HFFc6 (cell line): ENCODE measurements around the gene RASSF5. TPM values are rescaled to one million over a fixed set of nuclear protein-coding genes. Genes with fewer than 3 reads are reported as not detected.

ENCODE experiments used
- DNase-seq: peaks from one replicate; pipeline ENCODE4 v3.0.0-alpha.2; 2018
- H3K27ac Mint-ChIP-seq: 2 replicates; pipeline ENCODE4 v1.8.0; 2020; ENCODE audit warnings: mild to moderate bottlenecking, mixed read lengths
- H3K27me3 Mint-ChIP-seq: 2 replicates; pipeline ENCODE4 v1.8.0; 2021; ENCODE audit warnings: mild to moderate bottlenecking, moderate library complexity, mixed read lengths; ENCODE audit not compliant: insufficient read depth
- H3K36me3 Mint-ChIP-seq: 2 replicates; pipeline ENCODE4 v1.8.0; 2021; ENCODE audit warnings: low read depth, mixed read lengths
- H3K4me1 Mint-ChIP-seq: 2 replicates; pipeline ENCODE4 v1.8.0; 2020; ENCODE audit warnings: low read depth, mixed read lengths
- H3K4me3 Mint-ChIP-seq: 2 replicates; pipeline ENCODE4 v1.8.0; 2020; ENCODE audit warnings: mild to moderate bottlenecking, moderate library complexity, mixed read lengths
- H3K9me3 Mint-ChIP-seq: 2 replicates; pipeline ENCODE4 v1.8.0; 2020; ENCODE audit warnings: mild to moderate bottlenecking, mixed read lengths
- long read RNA-seq: library from polyadenylated mRNA; unstranded; transcript quantifications from one replicate; pipeline ENCODE4 v2.0.0, GENCODE V29; 2019
- total RNA-seq, 6 experiments: library from RNA; stranded (reverse); fragmentation: NEBNext Ultra II Directional; extraction: Animal tissue kit (Norgen Biotek cat#: 25700); gene quantifications; 2 replicates in 1 of 6; 3 replicates in 5 of 6; pipeline ENCODE4 v1.2.3, GENCODE V29; 2021
- TF ChIP-seq, protein P1 (sequence below): fragments of 200-600 bp; sonication (generic); IDR thresholded peaks from 2 replicates; pipeline ENCODE4 v1.5.0; 2021; ENCODE audit warnings: antibody characterized with exemption, mild to moderate bottlenecking

The RASSF5 gene, protein sequence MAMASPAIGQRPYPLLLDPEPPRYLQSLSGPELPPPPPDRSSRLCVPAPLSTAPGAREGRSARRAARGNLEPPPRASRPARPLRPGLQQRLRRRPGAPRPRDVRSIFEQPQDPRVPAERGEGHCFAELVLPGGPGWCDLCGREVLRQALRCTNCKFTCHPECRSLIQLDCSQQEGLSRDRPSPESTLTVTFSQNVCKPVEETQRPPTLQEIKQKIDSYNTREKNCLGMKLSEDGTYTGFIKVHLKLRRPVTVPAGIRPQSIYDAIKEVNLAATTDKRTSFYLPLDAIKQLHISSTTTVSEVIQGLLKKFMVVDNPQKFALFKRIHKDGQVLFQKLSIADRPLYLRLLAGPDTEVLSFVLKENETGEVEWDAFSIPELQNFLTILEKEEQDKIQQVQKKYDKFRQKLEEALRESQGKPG
- total RNA-seq: 1 to 10 TPM in 2 of 6 experiments, under 1 TPM in 4; 0.52 to 1.1 (median 0.82) TPM
- long read RNA-seq: 0 reads

DNA sequence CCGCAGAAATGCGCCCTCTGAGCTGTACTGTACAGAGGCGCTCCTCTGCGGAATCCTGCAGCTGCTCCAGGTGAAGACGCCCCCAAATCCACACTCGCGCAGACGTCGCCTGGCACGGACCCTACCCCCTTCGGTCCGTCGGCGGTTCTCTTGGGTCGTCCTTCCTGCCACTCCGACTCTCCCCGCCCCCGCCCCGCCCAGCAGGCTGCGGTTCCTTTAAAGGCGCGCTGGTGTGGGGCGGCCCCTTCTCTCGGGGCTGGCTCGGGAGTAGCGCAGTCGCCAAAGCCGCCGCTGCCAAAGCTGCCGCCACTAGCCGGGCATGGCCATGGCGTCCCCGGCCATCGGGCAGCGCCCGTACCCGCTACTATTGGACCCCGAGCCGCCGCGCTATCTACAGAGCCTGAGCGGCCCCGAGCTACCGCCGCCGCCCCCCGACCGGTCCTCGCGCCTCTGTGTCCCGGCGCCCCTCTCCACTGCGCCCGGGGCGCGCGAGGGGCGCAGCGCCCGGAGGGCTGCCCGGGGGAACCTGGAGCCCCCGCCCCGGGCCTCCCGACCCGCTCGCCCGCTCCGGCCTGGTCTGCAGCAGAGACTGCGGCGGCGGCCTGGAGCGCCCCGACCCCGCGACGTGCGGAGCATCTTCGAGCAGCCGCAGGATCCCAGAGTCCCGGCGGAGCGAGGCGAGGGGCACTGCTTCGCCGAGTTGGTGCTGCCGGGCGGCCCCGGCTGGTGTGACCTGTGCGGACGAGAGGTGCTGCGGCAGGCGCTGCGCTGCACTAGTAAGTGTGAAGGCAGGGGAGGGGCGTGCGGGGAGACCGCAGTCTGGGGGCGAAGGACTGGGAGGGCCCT is at the start of gene RASSF5:
TSS of gene RASSF5 (plus strand) at position 248 of the 846 bp plus-strand sequence. CDS start at position 320, 72 bp downstream.
- DNase-seq: peak; percentile 41

DNA sequence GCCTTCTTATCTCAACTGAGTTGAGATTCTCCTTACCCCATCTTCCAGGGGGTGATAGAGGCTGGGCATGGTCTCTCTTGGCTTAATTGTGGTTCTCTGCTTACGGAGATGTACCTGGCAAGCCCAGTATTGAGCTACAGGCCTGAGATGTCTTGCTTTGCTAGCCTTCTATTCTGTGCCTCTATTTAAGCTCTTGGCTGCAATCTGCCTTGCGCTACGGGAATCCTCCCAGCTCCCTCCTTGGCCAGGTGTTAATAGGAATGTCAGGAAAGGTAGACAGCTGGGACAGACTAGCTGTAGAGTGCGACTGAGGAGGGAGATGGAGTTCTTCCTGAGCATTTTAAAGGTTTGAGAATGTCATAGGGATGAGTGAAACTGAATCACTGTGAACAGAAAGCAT is 47.6 kb upstream of the RASSF5 start:
- DNase-seq: no peak
- Mint-ChIP-seq H3K27ac (no peak overlapping the region), H3K27me3 (peaks cover 6% of the 10 kb centered on the region), H3K4me1 (peaks cover 56% of the 10 kb centered on the region), H3K36me3 (peaks cover 44% of the 10 kb centered on the region), H3K9me3 (no peaks in the 10 kb centered on the region), H3K4me3 (no peak overlapping the region; the same call in 1 of the 2 replicates)
- TF ChIP-seq, protein P1, sequence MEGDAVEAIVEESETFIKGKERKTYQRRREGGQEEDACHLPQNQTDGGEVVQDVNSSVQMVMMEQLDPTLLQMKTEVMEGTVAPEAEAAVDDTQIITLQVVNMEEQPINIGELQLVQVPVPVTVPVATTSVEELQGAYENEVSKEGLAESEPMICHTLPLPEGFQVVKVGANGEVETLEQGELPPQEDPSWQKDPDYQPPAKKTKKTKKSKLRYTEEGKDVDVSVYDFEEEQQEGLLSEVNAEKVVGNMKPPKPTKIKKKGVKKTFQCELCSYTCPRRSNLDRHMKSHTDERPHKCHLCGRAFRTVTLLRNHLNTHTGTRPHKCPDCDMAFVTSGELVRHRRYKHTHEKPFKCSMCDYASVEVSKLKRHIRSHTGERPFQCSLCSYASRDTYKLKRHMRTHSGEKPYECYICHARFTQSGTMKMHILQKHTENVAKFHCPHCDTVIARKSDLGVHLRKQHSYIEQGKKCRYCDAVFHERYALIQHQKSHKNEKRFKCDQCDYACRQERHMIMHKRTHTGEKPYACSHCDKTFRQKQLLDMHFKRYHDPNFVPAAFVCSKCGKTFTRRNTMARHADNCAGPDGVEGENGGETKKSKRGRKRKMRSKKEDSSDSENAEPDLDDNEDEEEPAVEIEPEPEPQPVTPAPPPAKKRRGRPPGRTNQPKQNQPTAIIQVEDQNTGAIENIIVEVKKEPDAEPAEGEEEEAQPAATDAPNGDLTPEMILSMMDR: no peak

More for the DNA sequence above, at the start of gene RASSF5:
- Mint-ChIP-seq H3K9me3 (no peaks in the 10 kb centered on the region), H3K27me3 (peaks cover 5% of the 10 kb centered on the region), H3K36me3 (no peaks in the 10 kb centered on the region), H3K27ac (no peak within 1 kb of the TSS), H3K4me3 (peak within 1 kb of the TSS; percentile 74), H3K4me1 (peaks cover 59% of the 10 kb centered on the region)
- TF ChIP-seq, protein P1: no peak

DNA sequence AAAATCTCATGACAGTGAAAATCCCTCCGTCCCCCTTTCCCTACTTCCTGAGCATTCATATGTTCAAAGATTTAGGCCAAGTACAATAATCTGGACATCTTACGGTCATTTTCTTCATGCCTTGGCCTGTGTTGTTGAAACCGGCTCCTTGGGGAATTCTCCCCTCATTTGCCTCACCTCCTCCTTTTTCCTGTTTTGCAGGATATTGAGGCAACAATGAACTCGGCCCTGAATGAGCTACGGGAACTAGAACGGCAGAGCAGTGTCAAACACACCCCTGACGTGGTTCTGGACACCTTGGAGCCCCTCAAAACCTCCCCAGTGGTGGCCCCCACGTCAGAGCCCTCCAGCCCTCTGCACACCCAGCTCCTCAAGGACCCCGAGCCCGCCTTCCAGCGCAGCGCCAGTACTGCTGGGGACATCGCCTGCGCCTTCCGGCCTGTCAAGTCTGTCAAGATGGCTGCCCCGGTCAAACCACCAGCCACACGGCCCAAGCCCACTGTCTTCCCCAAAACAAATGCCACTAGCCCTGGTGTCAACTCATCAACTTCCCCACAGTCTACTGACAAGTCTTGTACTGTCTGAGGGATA is 46.4 kb upstream of the RASSF5 start:
- H3K36me3 Mint-ChIP-seq: peaks cover 32% of the 10 kb centered on the region
- no peak overlapping the region for H3K27ac Mint-ChIP-seq
- DNase-seq: no peak
- no peaks in the 10 kb centered on the region for H3K9me3 Mint-ChIP-seq
- H3K27me3 Mint-ChIP-seq: peaks cover 5% of the 10 kb centered on the region
- TF ChIP-seq, protein P1: no peak
- H3K4me1 Mint-ChIP-seq: peaks cover 57% of the 10 kb centered on the region
- H3K4me3 Mint-ChIP-seq: no peak overlapping the region

DNA sequence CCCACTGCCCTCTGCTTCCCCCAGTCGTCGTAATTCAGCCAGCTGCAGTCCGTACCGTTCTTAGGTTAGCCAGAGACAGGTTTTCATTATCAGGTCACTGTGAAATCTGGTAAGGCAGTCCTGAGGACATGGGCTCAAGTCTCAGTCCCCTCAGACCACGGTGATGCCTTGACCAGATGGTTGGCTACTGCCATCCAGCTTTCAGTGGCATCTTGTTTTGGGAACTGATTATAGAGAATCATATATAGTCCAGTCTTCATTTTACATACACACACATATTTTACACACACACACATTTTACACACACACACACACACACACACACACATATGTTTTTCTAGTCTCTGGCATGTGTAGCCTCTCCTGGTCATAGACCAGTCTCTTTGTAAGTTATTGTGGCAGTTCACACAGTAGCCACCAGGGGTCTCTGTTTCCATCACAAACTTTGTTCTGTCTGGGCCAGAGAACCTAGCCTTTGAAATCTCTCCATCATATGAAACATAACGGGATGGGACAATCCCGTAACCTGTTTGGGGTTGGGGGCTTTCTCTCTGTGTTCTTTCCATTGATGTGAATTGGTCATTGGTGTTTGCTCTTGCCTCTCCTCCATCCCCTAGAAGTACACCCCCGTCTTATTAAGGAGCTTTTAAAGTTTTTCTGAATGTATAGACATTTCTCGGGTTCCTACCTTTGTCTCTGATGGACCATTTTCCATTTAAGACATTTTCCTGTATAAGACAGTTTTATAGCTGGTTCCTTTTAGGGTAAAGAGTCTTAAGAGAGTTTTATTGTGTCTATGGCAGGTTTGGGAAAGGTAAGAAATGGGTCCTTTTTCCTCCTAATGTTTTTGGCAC is 45.5 kb upstream of the RASSF5 start:
- Mint-ChIP-seq H3K27me3 (peaks cover 7% of the 10 kb centered on the region), H3K36me3 (peaks cover 28% of the 10 kb centered on the region), H3K4me3 (no peak overlapping the region), H3K4me1 (peaks cover 54% of the 10 kb centered on the region), H3K27ac (no peak overlapping the region), H3K9me3 (no peaks in the 10 kb centered on the region)
- TF ChIP-seq, protein P1: peak; percentile 91
- DNase-seq: peak; percentile 76
